AG04450 (cell line): Measurements from ENCODE around the gene TAPBP. TPM values are rescaled to one million over a fixed set of nuclear protein-coding genes. Genes with fewer than 3 reads are reported as not detected.

Source experiments
- CTCF ChIA-PET: fragments of 300-600, 350-600 bp; formaldehyde crosslinking; extraction: SDS; loops from one replicate; lab custom pipeline; 2022; ENCODE audit warnings: antibody characterized with exemption, inconsistent platforms; lab: Charles Lee
- POLR2A ChIA-PET: fragments of 350-600 bp; formaldehyde crosslinking; extraction: SDS; loops from one replicate; lab custom pipeline; 2021; ENCODE audit warnings: antibody characterized with exemption, inconsistent platforms; lab: Yijun Ruan, JAX
- DNase-seq: peaks from one replicate; pipeline ENCODE4 v3.0.0-alpha.2; 2011; ENCODE audit warnings: low read depth, low spot score
- H3K27ac ChIP-seq: one replicate; pipeline ENCODE4 v1.5.1; 2012; ENCODE audit warnings: low read depth, low read length, control low read depth
- H3K27me3 ChIP-seq: one replicate; pipeline ENCODE4 v1.6.0; 2012; ENCODE audit warnings: low read length; ENCODE audit not compliant: control insufficient read depth, insufficient read depth
- H3K4me3 ChIP-seq: 2 replicates; pipeline ENCODE4 v1.5.1; 2011; ENCODE audit warnings: mild to moderate bottlenecking, low read depth, low read length, control low read depth
- H3K9me3 ChIP-seq: 2 replicates; pipeline ENCODE4 v1.5.1; 2012; ENCODE audit warnings: low read length; ENCODE audit not compliant: control insufficient read depth, insufficient read depth
- polyA plus RNA-seq: library from polyadenylated mRNA; depleted of rRNA; stranded (reverse); fragments of >200 nt; gene quantifications from 2 replicates; pipeline ENCODE4 v1.2.3, GENCODE V29; 2011
- TF ChIP-seq, protein P1 (sequence below): IDR thresholded peaks from 2 replicates; pipeline ENCODE4 v1.5.1; 2011; ENCODE audit warnings: low read depth, low read length, control low read depth, inconsistent platforms

TAPBP gene
- polyA plus RNA-seq, 1 experiment, result 29.3 TPM

DNA sequence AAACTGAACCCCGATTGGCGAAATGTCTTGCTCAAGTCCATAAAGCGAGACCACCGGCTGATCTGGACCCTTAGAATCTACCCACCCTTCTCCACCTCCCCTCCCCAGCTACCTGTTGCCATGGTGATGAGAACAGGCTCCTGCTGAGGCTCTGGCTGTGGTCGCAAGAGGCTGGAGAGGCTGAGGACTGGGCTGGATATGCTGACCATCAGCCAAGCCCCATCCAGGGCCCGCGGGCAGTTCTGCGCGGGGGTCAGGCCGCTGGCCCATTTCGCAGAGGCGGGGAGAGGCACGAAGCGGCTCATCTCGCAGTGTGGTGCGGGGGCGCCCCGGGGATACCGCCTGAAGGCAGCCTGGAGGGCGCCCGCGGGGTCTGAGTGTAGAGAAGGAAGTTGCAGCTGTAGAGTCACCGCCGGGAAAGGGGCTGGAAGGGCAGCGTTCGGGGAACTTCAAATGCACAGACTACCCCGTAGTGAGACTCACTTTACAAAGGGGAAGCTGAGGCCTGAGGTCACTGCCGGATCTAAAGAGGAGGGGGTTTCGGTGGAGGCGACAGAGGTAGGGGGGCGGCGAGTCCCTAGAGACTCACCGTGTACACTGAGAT is 671 bp downstream of the TAPBP start:
- H3K9me3 ChIP-seq, result peaks cover 4% of the 10 kb centered on the region; the same call in 1 of the 2 replicates
- peak overlapping the region; percentile 94 for H3K27ac ChIP-seq
- CTCF ChIA-PET, result interaction anchor here (3.0 kb wide), 1 partner anchor 14 kb away, joined by 14 read pairs; the partner anchor contains the start of gene RGL2
- TF ChIP-seq, protein P1, sequence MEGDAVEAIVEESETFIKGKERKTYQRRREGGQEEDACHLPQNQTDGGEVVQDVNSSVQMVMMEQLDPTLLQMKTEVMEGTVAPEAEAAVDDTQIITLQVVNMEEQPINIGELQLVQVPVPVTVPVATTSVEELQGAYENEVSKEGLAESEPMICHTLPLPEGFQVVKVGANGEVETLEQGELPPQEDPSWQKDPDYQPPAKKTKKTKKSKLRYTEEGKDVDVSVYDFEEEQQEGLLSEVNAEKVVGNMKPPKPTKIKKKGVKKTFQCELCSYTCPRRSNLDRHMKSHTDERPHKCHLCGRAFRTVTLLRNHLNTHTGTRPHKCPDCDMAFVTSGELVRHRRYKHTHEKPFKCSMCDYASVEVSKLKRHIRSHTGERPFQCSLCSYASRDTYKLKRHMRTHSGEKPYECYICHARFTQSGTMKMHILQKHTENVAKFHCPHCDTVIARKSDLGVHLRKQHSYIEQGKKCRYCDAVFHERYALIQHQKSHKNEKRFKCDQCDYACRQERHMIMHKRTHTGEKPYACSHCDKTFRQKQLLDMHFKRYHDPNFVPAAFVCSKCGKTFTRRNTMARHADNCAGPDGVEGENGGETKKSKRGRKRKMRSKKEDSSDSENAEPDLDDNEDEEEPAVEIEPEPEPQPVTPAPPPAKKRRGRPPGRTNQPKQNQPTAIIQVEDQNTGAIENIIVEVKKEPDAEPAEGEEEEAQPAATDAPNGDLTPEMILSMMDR, result no peak
- no peaks in the 10 kb centered on the region for H3K27me3 ChIP-seq
- DNase-seq, result no peak
- H3K4me3 ChIP-seq, result peak overlapping the region; percentile 95
- POLR2A ChIA-PET, result interaction anchor here (0.5 to 2.8 kb wide), 4 partner anchors 10 to 41 kb away, joined by 3 to 14 read pairs (median 8); partner anchors contain the start of genes RGL2, RPS18 and VPS52

DNA sequence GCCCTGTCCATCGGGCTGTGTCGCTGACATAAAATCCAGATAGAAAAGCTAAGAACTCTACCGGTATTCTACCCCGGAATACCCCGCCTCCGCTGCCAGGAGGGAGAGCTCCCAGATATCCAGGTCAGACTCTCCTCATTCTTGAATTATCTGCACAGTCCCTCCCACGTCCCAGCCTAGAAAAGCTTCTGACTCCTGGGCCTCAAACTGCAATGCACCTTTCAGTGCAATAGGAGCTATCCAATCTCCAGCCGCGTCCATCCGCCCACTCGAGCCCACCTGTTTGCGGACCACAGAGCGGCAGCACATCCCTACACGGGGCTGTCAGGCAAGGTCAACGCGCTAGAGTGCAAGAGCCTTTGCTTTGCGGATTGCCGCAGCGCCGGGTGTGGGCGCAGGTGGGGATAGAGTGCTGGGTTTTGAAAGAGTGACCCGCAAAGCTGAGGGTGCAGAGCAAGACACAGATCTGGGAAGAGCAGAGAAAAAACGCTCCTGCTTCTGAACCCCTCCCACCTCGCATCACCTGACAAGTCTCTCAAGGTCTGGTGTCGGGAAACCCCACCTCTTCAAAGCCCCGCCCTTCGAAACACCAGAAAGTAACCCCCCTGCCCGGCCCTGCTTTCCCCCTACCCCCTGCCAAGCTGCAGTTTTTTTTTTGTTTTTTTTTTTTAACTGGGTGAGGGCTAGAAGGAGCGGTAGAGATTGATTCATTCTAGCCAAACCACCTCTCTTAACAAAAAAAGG is 1.3 kb downstream of the TAPBP start:
- ChIA-PET CTCF (interaction anchor here (1.4 to 3.0 kb wide), 2 partner anchors 13 to 78 kb away, joined by 6 to 14 read pairs; partner anchors contain the start of gene RGL2), POLR2A (interaction anchor here (0.7 to 2.8 kb wide), 4 partner anchors 8 to 41 kb away, joined by 4 to 14 read pairs (median 8); partner anchors contain the start of genes RGL2, RPS18 and VPS52)
- Histone ChIP-seq H3K4me3 (peak overlapping the region; percentile 95), H3K27me3 (no peaks in the 10 kb centered on the region), H3K27ac (peak overlapping the region; percentile 94), H3K9me3 (peaks cover 4% of the 10 kb centered on the region; the same call in 1 of the 2 replicates)
- no peak for DNase-seq
- TF ChIP-seq, protein P1, result 0 out of 2 replicates have a peak, but pooled peaks have one; percentile 4

DNA sequence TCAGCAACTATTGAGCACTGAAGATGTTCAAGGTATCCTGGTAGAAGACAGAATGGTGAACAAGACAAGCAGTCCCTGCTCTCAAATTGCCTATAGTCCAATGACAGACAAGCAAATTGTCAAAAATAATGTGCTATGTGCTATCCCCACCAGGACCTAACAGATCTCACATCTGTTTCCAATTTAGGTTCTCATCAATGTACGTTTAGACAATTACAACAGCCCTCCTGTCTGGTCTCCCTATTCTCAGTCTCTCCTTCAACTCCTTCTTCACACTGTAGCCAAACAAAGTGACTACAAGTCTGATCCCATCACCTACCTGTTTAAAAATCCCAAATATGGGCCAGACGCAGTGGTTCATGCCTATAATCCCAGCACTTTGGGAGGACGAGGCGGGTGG is 7.5 kb downstream of the TAPBP start:
- no peaks in the 10 kb centered on the region for H3K9me3 ChIP-seq
- H3K4me3 ChIP-seq, result no peak overlapping the region
- H3K27me3 ChIP-seq, result no peaks in the 10 kb centered on the region
- ChIA-PET CTCF (interaction anchor here (1.2 kb wide), 1 partner anchor 84 kb away, joined by 5 read pairs; no protein-coding TSS in a partner anchor), POLR2A (no interaction called here)
- no peak overlapping the region for H3K27ac ChIP-seq
- TF ChIP-seq, protein P1, result no peak
- no peak for DNase-seq

DNA sequence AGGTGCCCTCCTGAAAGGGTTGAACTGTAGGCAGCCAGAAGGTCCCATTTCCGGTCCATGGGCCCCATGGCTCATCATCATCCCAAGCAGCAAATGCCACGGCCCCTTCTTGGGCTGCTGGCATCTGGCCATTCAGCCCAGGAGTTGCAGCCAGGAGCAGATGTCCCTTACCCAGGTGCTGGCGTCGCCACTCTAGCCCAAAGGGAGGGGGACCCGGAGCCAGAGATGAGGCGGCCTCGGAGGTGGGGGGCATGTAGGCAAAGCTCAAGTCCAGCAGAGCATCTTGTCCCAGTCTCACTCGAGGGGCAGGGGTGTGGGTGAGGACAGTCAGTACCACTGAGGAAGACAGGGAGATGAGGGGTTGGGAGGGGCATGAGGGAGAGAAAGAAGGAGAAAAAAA is 8.8 kb downstream of the TAPBP start:
- POLR2A ChIA-PET, result no interaction called here
- TF ChIP-seq, protein P1, result no peak
- no peak for DNase-seq

More for the DNA sequence above, 8.8 kb downstream of the TAPBP start:
- Histone ChIP-seq H3K4me3 (no peak overlapping the region), H3K27me3 (no peaks in the 10 kb centered on the region), H3K27ac (no peak overlapping the region), H3K9me3 (no peaks in the 10 kb centered on the region; the same call in 1 of the 2 replicates)
- CTCF ChIA-PET, result no interaction called here
